LNCaP clone FGC (cell line): Measurements from ENCODE around the gene GMDS.

Experiments
- DNase-seq: peaks from one replicate; pipeline ENCODE4 v3.0.0-alpha.2; 2011; ENCODE audit warnings: low read depth
- H3K4me3 ChIP-seq: 2 replicates; pipeline ENCODE4 v1.5.1; 2011; ENCODE audit warnings: mild to moderate bottlenecking, low read depth, low read length, control low read depth
- TF ChIP-seq, protein P1 (sequence below): IDR thresholded peaks from 2 replicates; pipeline ENCODE4 v1.5.1; 2012; ENCODE audit warnings: mild to moderate bottlenecking; ENCODE audit not compliant: control insufficient read depth, insufficient read depth; ENCODE audit errors: extremely low read depth

GMDS gene

DNA sequence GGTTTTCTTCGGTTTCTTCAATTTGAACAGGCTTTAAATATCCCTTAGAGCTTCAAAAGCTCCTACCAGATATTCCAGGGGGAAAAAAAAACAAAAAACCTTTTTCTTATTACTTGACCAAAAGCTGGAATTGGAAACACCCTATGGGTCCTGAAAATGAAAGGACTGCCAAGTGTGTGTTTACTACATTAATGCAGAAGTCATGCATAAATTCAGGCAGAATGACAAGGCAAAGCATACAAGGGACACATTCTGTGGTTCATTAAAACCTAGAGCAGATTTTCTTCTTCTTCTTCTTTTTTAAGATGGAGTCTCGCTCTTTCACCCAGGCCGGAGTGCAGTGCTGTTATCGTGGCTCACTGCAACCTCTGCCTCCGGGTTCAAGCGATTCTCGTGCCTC lies 119.1 kb downstream of the GMDS start:
- TF ChIP-seq, protein P1, sequence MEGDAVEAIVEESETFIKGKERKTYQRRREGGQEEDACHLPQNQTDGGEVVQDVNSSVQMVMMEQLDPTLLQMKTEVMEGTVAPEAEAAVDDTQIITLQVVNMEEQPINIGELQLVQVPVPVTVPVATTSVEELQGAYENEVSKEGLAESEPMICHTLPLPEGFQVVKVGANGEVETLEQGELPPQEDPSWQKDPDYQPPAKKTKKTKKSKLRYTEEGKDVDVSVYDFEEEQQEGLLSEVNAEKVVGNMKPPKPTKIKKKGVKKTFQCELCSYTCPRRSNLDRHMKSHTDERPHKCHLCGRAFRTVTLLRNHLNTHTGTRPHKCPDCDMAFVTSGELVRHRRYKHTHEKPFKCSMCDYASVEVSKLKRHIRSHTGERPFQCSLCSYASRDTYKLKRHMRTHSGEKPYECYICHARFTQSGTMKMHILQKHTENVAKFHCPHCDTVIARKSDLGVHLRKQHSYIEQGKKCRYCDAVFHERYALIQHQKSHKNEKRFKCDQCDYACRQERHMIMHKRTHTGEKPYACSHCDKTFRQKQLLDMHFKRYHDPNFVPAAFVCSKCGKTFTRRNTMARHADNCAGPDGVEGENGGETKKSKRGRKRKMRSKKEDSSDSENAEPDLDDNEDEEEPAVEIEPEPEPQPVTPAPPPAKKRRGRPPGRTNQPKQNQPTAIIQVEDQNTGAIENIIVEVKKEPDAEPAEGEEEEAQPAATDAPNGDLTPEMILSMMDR: no peak
- H3K4me3 ChIP-seq: no peak overlapping the region
- no peak for DNase-seq

DNA sequence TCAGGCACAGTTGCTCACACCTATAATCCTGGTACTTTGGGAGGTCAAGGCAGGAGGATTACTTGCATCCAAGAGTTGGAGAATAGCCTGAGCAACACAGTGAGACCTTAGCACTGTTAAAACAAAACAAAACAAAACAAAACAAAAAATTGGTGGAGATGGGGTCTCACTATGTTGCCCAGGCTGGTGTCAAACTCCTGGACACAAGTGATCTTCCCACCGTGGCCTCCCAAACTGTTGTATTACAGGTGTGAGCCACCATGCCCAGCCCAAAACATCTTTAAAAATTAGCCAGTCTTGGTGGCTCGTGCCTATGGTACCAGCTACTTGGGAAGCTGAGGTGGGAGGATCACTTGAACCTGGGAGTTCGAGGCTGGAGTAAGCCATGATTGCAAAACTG lies 120.2 kb downstream of the GMDS start:
- no peak overlapping the region for H3K4me3 ChIP-seq
- TF ChIP-seq, protein P1: no peak
- no peak for DNase-seq

DNA sequence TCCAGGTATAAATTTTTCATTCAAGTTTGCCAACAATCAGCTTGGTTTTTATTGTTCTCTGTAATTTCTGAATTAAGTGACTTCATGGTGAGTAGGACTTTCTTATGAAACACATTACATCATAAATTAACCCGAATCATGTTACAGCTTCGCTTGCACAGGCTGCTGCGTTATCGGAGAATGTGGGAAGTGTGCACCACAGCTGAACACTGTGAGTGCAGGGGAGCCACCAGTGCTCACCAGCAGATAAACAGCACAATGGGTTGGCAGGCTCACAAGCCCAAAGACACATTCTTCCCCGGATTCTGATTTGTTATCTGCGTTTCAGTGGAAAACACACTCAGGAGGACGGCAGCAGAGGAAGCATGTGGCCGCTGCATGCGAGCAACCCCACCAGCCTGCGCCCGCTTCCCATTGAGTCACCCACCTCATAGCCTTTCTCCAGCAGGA lies 121.1 kb downstream of the GMDS start:
- no peak overlapping the region for H3K4me3 ChIP-seq
- TF ChIP-seq, protein P1: no peak
- DNase-seq: no peak

DNA sequence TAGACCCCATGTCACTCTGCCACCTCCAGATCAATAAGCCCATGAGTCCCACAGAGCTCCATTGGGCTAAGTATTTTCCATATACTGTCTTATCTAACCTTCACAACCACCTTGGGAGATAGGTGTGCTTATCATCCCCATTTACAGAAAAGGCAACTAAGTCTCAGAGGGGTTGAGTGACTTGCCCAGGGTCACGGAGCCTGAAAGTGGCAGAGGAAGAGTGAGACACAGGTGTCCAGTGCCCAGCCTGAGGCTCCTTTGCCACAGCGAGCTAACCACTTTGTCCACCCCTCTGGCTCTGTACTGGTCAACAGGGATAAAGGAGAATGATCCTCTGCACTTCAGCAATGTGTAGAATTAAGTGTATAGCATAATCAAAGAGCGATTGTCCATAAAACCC lies 124.5 kb downstream of the GMDS start:
- no peak overlapping the region for H3K4me3 ChIP-seq
- no peak for DNase-seq
- TF ChIP-seq, protein P1: no peak

DNA sequence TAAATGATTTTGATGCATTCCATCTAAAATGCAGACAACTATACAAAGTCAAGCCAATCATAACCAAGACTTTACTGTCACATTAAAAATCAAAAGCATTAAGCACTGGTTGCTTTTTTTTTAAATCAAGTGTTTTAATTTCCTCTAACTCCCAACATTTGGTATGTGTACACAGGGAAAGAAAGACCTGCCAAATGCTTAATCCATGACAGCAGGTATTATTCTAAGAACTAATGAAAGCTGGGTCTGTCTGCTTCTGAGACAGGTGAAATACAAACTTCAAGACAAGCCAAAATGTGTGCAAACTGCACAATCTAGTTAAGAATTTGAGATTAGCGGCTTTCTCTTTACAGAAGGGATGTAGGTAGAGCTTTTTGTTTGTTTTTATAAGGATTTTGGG lies 126.1 kb downstream of the GMDS start:
- TF ChIP-seq, protein P1: no peak
- no peak overlapping the region for H3K4me3 ChIP-seq
- DNase-seq: no peak

DNA sequence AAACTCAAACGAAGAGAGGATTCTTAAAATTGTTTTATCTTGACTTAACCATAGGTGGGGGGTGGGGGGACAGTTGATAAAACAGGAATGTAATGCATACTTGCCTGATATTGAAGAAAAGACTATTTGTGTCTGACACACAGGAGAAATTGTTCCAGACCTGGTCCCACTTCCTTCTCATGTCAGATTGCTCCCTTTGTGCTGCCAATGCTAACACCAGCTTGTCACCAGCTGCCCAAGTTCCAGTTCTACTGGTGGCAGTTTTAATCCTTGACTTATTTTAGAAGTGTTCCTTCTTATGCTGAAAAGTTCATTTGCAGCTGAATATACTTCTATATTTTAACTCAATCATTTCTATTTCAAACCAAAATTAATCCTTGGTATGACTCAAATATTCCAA lies 127.3 kb downstream of the GMDS start:
- TF ChIP-seq, protein P1: no peak
- H3K4me3 ChIP-seq: no peak overlapping the region
- no peak for DNase-seq

DNA sequence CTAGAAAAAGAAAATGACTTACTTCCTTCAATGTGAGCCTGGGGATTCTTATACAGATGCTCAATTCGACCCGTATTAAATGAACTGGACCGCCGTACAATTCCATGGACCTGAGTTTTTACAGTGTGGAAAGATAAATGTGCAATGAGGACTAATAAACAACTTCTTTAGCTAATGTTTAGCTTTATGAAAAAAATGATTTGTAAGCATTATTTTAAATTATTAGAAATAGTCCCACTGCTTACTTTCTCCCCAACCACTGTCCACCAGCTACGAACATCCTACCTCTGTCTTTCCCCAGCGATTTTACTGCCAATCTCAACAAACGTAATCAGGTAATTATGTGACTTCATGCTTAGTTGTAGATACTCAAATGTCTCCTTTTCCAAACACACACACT lies 128.0 kb downstream of the GMDS start:
- TF ChIP-seq, protein P1: no peak
- no peak overlapping the region for H3K4me3 ChIP-seq
- no peak for DNase-seq
